ENCODE measurements around the gene CAMTA1. TPM values are rescaled to one million over a fixed set of nuclear protein-coding genes. Genes with fewer than 3 reads are reported as not detected.

The CAMTA1 gene
- total RNA-seq, 2 experiments from 2014 or later = 43.9 to 73.3 TPM

GRCh38 chr1:7274256-7274655, 489.0 kb downstream of the CAMTA1 start:
- no peaks in the 10 kb centered on the region for H3K4me1 ChIP-seq (ENCODE audit: insufficient read depth, low read length, poor library complexity, severe bottlenecking)
- H3K79me2 ChIP-seq (ENCODE audit: insufficient read depth, low read depth, low read length) = no peaks in the 10 kb centered on the region
- TF ChIP-seq CTCF (conservative IDR thresholded peaks at IDR 0.05; ENCODE audit: low read length) (no peak), EZH2phosphoT487 (IDR thresholded peaks at IDR 0.05; ENCODE audit: borderline replicate concordance, low read depth, low read length) (no peak)
- H3K9me3 ChIP-seq (ENCODE audit: low read length) = no peaks in the 10 kb centered on the region; the same call in 1 of the 2 replicates
- POLR2A ChIA-PET = no interaction called here
- no peaks in the 10 kb centered on the region for H3K36me3 ChIP-seq (ENCODE audit: insufficient read depth, low read length)
- H3K9me2 ChIP-seq (ENCODE audit: insufficient read depth, low read length) = no peaks in the 10 kb centered on the region
- DNase-seq (ENCODE audit: low spot score) = no peak
- no peaks in the 10 kb centered on the region for H4K20me1 ChIP-seq (ENCODE audit: insufficient read depth, low read length)
- no peak overlapping the region for H3K4me2 ChIP-seq (ENCODE audit: low read length)
- CTCF ChIA-PET (ENCODE audit: unreplicated experiment) = no interaction called here
- H2AFZ ChIP-seq (ENCODE audit: low read length) = no peak overlapping the region
- no peak overlapping the region for H3K27ac ChIP-seq (ENCODE audit: low read depth, low read length, poor library complexity, severe bottlenecking)
- intact Hi-C loops (cut with micrococcal nuclease; ENCODE audit: unreplicated experiment) = no loop called here
- BruUV-seq (replicated peaks) = no TSS peak
- H3K4me3 ChIP-seq (ENCODE audit: low read depth, low read length, poor library complexity, severe bottlenecking) = no peak overlapping the region

- no peak overlapping the region for H3K27ac ChIP-seq (ENCODE audit: low read depth, low read length, poor library complexity, severe bottlenecking)
- no peak for DNase-seq (ENCODE audit: low spot score)
- H3K79me2 ChIP-seq (ENCODE audit: insufficient read depth, low read depth, low read length) = no peaks in the 10 kb centered on the region
- ChIA-PET POLR2A (interaction anchor here (0.5 to 0.7 kb wide), 2 partner anchors 90 to 508 kb away, joined by 3 read pairs; no protein-coding TSS in a partner anchor), CTCF (ENCODE audit: unreplicated experiment) (no interaction called here)
- no peaks in the 10 kb centered on the region for H3K36me3 ChIP-seq (ENCODE audit: insufficient read depth, low read length)
- no peak overlapping the region for H2AFZ ChIP-seq (ENCODE audit: low read length)
- no TSS peak for BruUV-seq (replicated peaks)
- no peaks in the 10 kb centered on the region for H3K9me2 ChIP-seq (ENCODE audit: insufficient read depth, low read length)
- no peak overlapping the region for H3K4me2 ChIP-seq (ENCODE audit: low read length)
- intact Hi-C loops (cut with micrococcal nuclease; ENCODE audit: unreplicated experiment) = no loop called here
- H3K9me3 ChIP-seq (ENCODE audit: low read length) = no peaks in the 10 kb centered on the region
- H3K4me3 ChIP-seq (ENCODE audit: low read depth, low read length, poor library complexity, severe bottlenecking) = no peak overlapping the region
- H4K20me1 ChIP-seq (ENCODE audit: insufficient read depth, low read length) = no peaks in the 10 kb centered on the region
- no peak for TF ChIP-seq CTCF (conservative IDR thresholded peaks at IDR 0.05; ENCODE audit: low read length)
- TF ChIP-seq EZH2phosphoT487 (IDR thresholded peaks at IDR 0.05; ENCODE audit: borderline replicate concordance, low read depth, low read length) = no peak
- no peaks in the 10 kb centered on the region for H3K4me1 ChIP-seq (ENCODE audit: insufficient read depth, low read length, poor library complexity, severe bottlenecking)
These were observed 492.8 kb downstream of the CAMTA1 start for GRCh38 chr1:7278045-7278444.

- CTCF ChIA-PET (ENCODE audit: unreplicated experiment) = no interaction called here
- no peak for TF ChIP-seq CTCF (conservative IDR thresholded peaks at IDR 0.05; ENCODE audit: low read length)
- no peak for TF ChIP-seq EZH2phosphoT487 (IDR thresholded peaks at IDR 0.05; ENCODE audit: borderline replicate concordance, low read depth, low read length)
These were observed 493.8 kb downstream of the CAMTA1 start for GRCh38 chr1:7278827-7279765.

More at GRCh38 chr1:7278827-7279765, 493.8 kb downstream of the CAMTA1 start:
- Histone ChIP-seq H3K27ac (ENCODE audit: low read depth, low read length, poor library complexity, severe bottlenecking) (no peak overlapping the region), H3K4me2 (ENCODE audit: low read length) (no peak overlapping the region), H3K36me3 (ENCODE audit: insufficient read depth, low read length) (no peaks in the 10 kb centered on the region), H3K79me2 (ENCODE audit: insufficient read depth, low read depth, low read length) (no peaks in the 10 kb centered on the region), H3K4me1 (ENCODE audit: insufficient read depth, low read length, poor library complexity, severe bottlenecking) (no peaks in the 10 kb centered on the region), H3K9me2 (ENCODE audit: insufficient read depth, low read length) (no peaks in the 10 kb centered on the region), H3K9me3 (ENCODE audit: low read length) (no peaks in the 10 kb centered on the region), H2AFZ (ENCODE audit: low read length) (no peak overlapping the region), H3K4me3 (ENCODE audit: low read depth, low read length, poor library complexity, severe bottlenecking) (no peak overlapping the region), H4K20me1 (ENCODE audit: insufficient read depth, low read length) (no peaks in the 10 kb centered on the region)
- no peak for DNase-seq (ENCODE audit: low spot score)
- POLR2A ChIA-PET = no interaction called here
- intact Hi-C loops (cut with micrococcal nuclease; ENCODE audit: unreplicated experiment) = no loop called here
- no TSS peak for BruUV-seq (replicated peaks)
